Measurements from ENCODE around the gene CDH4.

The CDH4 gene

DNA sequence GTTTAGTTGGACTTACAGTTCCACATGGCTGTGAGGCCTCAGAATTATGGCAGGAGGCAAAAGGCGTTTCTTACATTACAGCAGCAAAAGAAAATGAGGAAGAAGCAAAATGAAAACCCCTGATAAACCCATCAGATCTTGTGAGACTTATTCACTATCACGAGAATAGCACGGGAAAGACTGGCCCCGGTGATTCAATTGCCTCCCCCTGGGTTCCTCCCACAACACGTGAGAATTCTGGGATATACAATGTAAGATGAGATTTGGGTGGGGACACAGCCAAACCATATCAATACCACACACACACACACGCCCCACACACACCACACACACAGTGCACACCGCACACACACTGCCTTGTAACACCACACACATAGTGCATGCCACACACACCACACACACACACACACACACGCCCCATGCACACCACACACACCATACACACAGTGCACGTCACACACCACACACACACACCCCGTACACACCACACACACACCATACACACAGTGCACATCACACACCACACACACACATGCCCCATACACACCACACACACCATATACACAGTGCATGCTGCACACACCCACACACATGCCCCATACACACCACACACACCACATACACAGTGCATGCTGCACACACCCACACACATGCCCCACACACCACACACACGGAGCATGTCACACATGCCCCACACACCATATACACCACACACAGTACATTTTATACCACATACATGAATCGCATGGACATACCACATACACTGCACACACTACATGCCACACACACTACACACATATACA, 503.1 kb downstream of the CDH4 start:
- TF ChIP-seq CREB1 (IDR thresholded peaks at IDR 0.05; ENCODE audit: low read depth): no peak
- no peak for TF ChIP-seq EP300 (IDR thresholded peaks at IDR 0.05; ENCODE audit: borderline replicate concordance)
- no peak for TF ChIP-seq RAD21 (IDR thresholded peaks at IDR 0.05; ENCODE audit: low read depth)
- TF ChIP-seq EGR1 (IDR thresholded peaks at IDR 0.05): no peak
- no peak for TF ChIP-seq FOXM1 (IDR thresholded peaks at IDR 0.05; ENCODE audit: borderline replicate concordance, low read depth)
- no peak for TF ChIP-seq TAF1 (IDR thresholded peaks at IDR 0.05; ENCODE audit: low read depth)
- no peak for TF ChIP-seq MAX (IDR thresholded peaks at IDR 0.05)

- TF ChIP-seq NFIC (IDR thresholded peaks at IDR 0.05) (no peak), ZBTB7A (IDR thresholded peaks at IDR 0.05; ENCODE audit: low read depth) (no peak), YY1 (IDR thresholded peaks at IDR 0.05; ENCODE audit: low read depth) (no peak), TAF1 (IDR thresholded peaks at IDR 0.05; ENCODE audit: low read depth) (no peak), CREB1 (IDR thresholded peaks at IDR 0.05; ENCODE audit: low read depth) (no peak), CEBPB (IDR thresholded peaks at IDR 0.05) (no peak), RAD21 (IDR thresholded peaks at IDR 0.05; ENCODE audit: low read depth) (no peak), MAX (IDR thresholded peaks at IDR 0.05) (no peak), TCF12 (IDR thresholded peaks at IDR 0.05; ENCODE audit: low read depth) (no peak), EGR1 (IDR thresholded peaks at IDR 0.05) (no peak), FOXM1 (IDR thresholded peaks at IDR 0.05; ENCODE audit: borderline replicate concordance, low read depth) (no peak), TEAD4 (IDR thresholded peaks at IDR 0.05) (no peak), EP300 (IDR thresholded peaks at IDR 0.05; ENCODE audit: borderline replicate concordance) (no peak)
- TF ChIP-seq, protein P1, sequence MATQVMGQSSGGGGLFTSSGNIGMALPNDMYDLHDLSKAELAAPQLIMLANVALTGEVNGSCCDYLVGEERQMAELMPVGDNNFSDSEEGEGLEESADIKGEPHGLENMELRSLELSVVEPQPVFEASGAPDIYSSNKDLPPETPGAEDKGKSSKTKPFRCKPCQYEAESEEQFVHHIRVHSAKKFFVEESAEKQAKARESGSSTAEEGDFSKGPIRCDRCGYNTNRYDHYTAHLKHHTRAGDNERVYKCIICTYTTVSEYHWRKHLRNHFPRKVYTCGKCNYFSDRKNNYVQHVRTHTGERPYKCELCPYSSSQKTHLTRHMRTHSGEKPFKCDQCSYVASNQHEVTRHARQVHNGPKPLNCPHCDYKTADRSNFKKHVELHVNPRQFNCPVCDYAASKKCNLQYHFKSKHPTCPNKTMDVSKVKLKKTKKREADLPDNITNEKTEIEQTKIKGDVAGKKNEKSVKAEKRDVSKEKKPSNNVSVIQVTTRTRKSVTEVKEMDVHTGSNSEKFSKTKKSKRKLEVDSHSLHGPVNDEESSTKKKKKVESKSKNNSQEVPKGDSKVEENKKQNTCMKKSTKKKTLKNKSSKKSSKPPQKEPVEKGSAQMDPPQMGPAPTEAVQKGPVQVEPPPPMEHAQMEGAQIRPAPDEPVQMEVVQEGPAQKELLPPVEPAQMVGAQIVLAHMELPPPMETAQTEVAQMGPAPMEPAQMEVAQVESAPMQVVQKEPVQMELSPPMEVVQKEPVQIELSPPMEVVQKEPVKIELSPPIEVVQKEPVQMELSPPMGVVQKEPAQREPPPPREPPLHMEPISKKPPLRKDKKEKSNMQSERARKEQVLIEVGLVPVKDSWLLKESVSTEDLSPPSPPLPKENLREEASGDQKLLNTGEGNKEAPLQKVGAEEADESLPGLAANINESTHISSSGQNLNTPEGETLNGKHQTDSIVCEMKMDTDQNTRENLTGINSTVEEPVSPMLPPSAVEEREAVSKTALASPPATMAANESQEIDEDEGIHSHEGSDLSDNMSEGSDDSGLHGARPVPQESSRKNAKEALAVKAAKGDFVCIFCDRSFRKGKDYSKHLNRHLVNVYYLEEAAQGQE (IDR thresholded peaks at IDR 0.05; ENCODE audit: low read depth): no peak
- TF ChIP-seq, protein P2, sequence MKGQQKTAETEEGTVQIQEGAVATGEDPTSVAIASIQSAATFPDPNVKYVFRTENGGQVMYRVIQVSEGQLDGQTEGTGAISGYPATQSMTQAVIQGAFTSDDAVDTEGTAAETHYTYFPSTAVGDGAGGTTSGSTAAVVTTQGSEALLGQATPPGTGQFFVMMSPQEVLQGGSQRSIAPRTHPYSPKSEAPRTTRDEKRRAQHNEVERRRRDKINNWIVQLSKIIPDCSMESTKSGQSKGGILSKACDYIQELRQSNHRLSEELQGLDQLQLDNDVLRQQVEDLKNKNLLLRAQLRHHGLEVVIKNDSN (IDR thresholded peaks at IDR 0.05): no peak
Measured at GRCh38 chr20:61755971-61756845, 504.1 kb downstream of the CDH4 start.

- no peak for TF ChIP-seq CREB1 (IDR thresholded peaks at IDR 0.05; ENCODE audit: low read depth)
- no peak for TF ChIP-seq TEAD4 (IDR thresholded peaks at IDR 0.05)
- no peak for TF ChIP-seq CEBPB (IDR thresholded peaks at IDR 0.05)
- TF ChIP-seq MAX (IDR thresholded peaks at IDR 0.05): no peak
- TF ChIP-seq, protein P2 (IDR thresholded peaks at IDR 0.05): no peak
- no peak for TF ChIP-seq EGR1 (IDR thresholded peaks at IDR 0.05)
- no peak for TF ChIP-seq ZBTB7A (IDR thresholded peaks at IDR 0.05; ENCODE audit: low read depth)
- TF ChIP-seq TCF12 (IDR thresholded peaks at IDR 0.05; ENCODE audit: low read depth): no peak
- no peak for TF ChIP-seq TAF1 (IDR thresholded peaks at IDR 0.05; ENCODE audit: low read depth)
- no peak for TF ChIP-seq FOXM1 (IDR thresholded peaks at IDR 0.05; ENCODE audit: borderline replicate concordance, low read depth)
- no peak for TF ChIP-seq YY1 (IDR thresholded peaks at IDR 0.05; ENCODE audit: low read depth)
- TF ChIP-seq EP300 (IDR thresholded peaks at IDR 0.05; ENCODE audit: borderline replicate concordance): no peak
Measured at GRCh38 chr20:61756966-61757677, 505.1 kb downstream of the CDH4 start.

DNA sequence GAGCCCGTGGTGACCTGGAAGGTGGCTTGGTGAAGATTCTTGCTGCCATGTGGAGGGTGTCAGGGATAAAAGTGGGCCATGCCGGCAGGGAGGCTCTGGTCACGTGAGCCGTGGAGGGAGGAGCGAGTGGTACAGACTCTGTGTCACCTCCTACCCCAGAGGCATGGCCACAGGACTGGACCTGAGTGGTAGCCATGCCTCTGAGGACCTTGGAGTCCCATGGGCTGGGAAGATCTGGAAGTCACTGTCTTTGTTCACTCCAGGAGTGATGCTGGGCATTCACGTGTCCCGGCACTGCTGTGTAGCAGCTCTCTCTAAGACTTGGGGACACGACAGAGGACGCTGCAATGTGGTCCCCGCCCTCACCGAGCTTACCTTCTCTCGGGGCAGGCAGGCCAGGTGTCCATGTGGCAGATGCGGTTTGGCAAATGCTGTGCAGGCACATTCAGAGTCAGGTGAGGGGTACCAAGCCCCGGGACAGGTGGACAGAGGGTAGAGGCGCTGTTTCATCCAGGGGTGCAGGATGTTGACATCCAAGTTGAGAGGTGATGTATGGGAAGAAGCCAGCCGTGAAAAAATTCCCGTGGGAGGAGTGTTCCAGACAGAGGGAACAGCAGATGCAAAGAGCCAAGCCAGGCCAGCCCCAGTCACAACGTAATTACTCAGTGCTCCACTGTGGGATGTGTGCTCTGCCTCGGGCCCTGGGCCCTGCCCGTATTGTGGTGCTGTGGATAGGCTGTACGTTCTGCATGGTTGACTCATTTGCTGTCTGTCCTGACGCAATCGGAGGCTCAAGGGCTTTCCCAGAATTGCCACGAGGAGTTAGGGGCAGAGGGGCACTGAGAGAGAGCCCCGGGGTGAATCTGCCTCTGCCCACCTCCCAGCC, 505.9 kb downstream of the CDH4 start:
- no peak for TF ChIP-seq NFIC (IDR thresholded peaks at IDR 0.05)
- TF ChIP-seq TAF1 (IDR thresholded peaks at IDR 0.05; ENCODE audit: low read depth): no peak
- TF ChIP-seq, protein P2 (IDR thresholded peaks at IDR 0.05): 0 out of 2 replicates have a peak, but pooled peaks have one; percentile 23
- TF ChIP-seq EP300 (IDR thresholded peaks at IDR 0.05; ENCODE audit: borderline replicate concordance): no peak

All from Ishikawa (cell line).